ENCODE data around the gene FOS.
A peak's percentile ranks its signal among the peaks of the same experiment; 100 is the strongest.

The FOS gene

GRCh38 chr14:75252254-75252837 lies 26.3 kb upstream of the FOS start:
- DNase-seq, result no peak

GRCh38 chr14:75254381-75254822 lies 24.2 kb upstream of the FOS start:
- DNase-seq, result no peak

GRCh38 chr14:75254901-75255584 lies 23.6 kb upstream of the FOS start:
- DNase-seq, result no peak

DNA sequence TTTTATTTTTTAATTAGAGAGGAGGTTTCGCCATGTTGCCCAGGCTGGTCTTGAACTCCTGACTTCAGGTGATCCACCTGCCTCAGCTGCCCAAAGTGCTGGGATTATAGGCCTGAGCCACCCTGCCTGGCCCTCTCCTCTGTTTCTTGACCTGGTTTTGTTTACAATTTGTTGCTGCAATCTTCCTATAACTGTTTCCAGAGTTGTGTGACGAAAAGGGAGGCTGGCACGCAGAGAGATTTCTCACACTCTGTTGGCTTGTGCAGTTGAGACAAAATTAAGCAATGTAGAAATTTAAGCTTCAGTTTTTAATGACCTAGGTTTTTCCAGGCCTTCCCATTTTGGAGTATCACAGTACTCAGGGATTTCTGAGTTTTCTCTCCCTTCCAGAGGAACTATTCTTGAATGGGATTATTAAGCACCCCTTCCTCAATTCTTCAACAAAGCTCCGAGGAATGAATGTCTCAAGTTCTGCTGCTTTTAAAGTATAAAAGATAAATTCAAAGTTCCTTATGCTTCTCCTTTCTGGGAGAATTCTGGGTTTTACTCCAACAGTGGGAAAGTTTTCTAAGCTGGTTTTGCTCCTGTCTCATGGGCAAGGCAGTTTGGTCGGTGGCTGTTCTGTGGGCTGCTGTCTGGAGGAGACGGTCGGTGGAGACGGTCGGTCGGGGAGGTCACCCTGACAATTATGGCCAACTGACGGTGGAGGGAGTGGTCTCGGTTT lies 20.4 kb upstream of the FOS start:
- peak; percentile 70 for DNase-seq

GRCh38 chr14:75258803-75259509 lies 19.7 kb upstream of the FOS start:
- DNase-seq, result peak; percentile 100

DNA sequence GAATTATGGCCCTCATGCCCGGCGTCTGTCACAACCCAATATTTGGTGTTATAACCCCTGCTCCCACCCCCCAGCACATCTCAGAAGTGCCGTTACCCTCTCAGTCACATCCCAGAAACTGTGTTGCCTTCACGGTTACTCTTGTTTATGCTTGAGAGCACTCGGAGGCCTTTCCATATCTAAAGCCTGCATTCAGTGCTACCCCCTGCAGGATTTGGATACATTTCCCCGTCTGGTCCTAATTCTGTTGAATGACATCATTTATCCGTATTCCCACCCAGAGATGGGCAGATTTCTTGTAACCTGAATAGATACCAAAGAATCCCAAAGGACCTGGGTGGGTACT lies 19.1 kb upstream of the FOS start:
- peak; percentile 80 for DNase-seq

GRCh38 chr14:75260025-75260763 lies 18.4 kb upstream of the FOS start:
- peak; percentile 20 for DNase-seq

DNA sequence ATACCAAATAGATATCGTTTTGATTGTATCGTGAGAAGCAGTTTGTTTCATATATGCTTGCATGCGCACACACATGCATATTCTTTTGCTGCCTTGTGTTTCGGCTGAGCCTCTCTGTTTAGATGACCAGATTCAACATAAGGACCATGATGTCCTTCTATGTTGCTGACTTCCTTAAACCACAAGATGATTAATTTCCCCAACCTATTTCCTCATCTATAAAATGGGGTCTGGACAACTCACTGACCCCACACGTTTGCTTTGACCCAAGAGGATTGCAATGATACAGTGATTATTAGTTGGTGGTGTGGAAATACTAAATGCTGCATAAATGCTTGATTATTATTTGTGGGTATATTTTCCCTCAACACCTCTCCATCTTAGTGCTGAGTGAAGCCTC lies 16.8 kb upstream of the FOS start:
- no peak for DNase-seq

- DNase-seq, result no peak
These were observed 16.0 kb upstream of the FOS start for GRCh38 chr14:75262641-75263040.

DNA sequence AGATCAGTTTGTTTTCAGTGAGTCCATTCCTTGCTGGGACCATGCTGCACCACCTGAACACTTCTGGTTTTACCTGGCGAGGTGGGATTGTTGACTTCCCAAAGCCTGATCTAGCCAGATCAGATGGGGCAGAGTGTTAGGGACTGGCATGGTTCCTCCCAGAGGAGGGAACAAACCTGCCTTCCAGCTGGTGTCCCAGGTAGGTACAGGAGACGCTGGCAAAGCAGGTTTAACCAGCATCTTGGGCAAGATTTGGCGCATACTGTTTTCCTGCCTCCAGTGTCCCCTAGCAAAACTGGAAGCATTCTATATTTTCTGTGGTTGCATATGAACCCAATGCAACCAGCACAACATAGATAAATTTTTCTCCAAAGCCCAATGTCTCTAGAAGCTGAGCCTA lies 14.6 kb upstream of the FOS start:
- DNase-seq, result no peak

DNA sequence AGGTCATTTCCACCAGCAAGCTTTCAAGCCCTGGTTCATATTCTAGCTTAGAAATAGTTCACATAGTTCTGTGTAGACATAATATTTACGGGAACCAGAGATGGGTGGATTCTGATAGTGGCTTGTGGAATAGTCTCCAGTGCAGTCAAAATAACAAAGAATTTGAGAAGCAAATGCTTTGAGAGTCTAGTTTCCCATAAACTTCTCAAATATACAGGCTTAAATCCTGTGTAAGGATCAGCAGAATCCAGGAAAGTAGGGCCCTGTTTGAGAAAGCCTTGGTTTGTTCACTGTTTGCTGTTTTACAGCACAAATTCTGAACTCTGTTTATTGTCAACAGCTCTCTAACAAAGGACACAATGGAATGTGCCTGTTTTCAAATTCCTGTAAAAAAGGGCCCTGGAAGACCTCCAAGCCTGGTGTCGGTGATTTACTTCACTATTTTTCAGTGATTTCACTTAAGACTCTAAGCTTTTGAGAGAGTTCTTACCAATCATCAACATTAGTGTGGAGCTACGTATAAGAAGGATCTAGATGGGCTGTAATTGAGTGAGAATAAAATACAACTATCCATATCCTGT lies 11.4 kb upstream of the FOS start:
- DNase-seq, result peak; percentile 82

DNA sequence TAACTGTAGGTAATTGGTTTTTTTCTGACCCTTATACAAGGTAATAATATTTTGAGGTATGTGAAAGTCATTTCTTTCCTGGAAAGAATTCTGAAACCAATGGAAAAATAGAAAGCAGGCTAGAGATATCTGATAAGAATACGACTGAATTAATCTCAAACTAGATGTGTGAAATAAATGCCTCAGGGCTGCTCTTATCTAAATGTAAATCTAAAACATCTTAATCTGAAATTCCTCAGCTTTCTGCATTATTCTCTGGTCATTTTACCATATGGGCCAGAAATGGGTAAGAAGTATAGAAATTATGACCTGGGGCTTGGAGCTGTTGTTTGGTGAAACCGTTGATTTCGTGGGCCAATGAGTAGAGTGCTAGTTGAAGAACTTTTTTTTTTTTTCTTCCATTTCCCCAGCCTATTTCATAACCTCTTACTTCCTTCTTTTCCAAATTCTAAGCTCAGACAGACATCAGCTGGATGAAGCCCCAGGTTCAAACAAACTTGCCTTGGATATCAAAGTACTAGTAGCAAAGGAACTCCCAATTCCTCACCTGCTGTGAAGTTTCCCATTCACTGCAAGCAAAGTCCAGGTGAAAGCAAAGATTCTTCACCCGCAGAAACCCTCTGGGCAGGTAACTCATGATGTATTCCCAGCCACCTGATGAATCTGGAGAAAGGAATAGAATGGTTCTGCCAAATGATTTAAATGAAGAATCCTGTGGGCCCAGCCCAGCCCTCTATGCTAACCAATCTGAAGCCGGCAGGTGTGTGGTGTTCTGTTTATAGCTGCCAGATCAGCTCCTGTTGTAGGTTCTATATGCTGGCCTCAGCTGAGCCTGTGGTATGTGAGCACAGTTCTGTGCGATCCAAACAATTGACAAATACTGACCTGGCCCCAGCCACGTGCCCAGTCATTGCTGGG lies 9.7 kb upstream of the FOS start:
- DNase-seq, result no peak

DNA sequence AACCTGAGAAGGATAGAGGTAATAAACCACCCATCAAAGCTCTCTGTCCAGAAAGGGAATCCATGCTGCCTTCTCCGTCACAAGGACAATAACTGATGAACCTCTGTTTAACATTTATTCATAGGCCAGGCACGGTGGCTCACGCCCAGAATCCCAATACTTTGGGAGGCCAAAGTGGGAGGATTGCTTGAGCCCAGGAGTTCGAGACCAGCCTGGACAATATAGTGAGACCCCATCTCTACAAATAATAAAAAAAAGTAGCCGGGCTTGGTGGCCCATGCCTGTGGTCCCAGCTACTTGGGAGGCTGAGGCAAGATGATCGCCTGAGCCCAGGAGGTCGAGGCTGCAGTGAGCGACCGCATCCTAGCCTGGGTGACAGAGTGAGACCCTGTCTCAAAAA lies 7.1 kb upstream of the FOS start:
- DNase-seq, result no peak

GRCh38 chr14:75273272-75274049 lies 5.2 kb upstream of the FOS start:
- peak; percentile 89 for DNase-seq

DNA sequence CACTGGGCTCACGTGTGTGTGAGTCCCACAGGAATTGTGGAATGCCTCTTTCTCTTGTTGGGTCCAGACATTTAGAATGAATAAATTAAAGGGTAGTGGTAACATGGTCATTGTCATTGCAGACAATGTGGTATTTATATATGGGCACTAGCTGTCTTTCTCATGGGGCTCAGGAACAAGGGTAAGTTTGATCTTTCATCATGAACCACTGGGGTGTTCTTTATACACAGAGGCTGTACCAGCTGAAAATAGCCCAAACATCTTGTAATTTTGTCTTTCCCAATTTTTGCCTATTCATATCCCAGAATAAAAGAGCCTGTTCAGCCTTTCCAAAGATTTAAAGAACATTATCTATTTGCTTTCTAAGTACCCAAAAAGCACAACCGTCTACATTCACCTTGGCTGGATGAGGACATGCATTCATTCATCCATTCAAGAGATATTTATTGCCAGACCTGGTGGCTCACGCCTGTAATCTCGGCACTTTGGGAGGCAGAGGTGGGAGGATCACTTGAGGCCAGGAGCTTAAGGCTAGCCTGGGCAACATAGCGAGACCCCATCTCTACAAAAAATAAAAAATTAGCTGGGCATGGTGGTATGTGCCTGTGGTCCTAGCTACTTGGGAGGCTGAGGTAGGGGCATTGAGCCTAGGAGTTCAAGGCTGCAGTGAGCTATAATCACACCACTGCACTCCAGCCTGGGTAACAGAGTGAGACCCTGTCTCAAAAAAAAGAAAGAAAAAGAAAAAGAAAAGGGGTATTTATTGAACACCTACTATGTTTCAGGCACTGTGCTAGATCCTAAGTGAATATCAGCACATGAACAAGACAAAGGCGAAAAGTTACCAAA lies 4.4 kb upstream of the FOS start:
- DNase-seq, result no peak

- DNase-seq, result peak; percentile 11
These were observed 3.6 kb upstream of the FOS start for GRCh38 chr14:75274899-75275569.

- DNase-seq, result no peak
These were observed 3.0 kb upstream of the FOS start for GRCh38 chr14:75275598-75275997.

DNA sequence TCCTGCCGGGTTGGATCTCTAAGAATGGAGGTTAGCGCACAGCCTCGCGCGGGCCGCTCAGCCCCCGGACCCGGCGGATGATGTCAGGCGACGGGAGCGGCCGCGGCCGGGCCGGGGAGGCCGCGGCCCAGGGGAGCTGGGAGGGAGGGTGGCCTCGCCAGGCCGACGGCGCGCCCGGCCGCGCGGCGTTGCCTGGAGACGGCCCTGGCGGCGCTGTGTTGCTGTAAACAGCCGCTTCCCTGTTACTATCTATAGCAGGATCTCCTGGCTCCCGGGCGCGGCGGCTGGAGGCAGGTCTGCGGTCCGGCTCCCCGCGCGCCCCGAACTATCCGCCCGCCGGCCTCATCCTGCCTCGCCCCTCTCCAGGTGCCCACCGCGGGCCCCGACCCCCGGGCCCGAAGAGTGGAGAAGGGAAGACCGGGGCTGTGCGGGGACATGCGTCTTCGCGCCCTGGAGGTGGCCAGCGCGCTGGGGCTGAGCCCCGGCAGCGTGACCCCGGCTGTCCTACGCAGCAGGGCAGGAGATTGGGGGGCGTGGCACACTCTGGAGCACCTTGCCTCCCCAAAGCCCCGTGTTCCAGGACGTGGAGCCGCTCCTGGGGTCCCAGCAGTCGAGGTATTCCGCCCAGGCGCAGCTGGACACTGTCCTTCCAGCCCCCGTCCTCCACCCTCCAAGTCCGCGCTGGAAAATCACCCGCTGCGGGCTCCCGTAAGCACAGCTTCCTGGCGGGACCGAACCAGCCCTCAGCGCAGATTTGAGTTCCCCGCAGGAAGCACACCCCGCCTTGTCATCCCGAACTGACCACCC lies 1.4 kb upstream of the FOS start:
- DNase-seq, result peak; percentile 77

Measured in fibroblast of skin of right quadriceps (primary cell).